Heart left ventricle (tissue), 13 donors: ENCODE measurements around the gene ID1.

ENCODE experiments used
- CTCF ChIP-seq, 12 donors: fragments of 200-600 bp; sonication (generic) in 4 of 12; IDR thresholded peaks; one replicate each; pipeline versions ENCODE4 v1.5.0 to v1.8.0; 2018 to 2022; ENCODE audit warnings: antibody characterized with exemption in 12 of 12, mild to moderate bottlenecking in 5 of 12
- POLR2A ChIP-seq, 2 donors: fragments of 450-650 bp; IDR thresholded peaks; one replicate each; pipeline ENCODE4 v1.6.1; 2017; ENCODE audit warnings: antibody characterized with exemption in 2 of 2, mild to moderate bottlenecking in 2 of 2, moderate library complexity in 2 of 2
- donor health status: ischemic (EF 13 %, LVEDD 7.1; RV severe dilation, severe dysfunction).
- donor health status: DM: no; HTN: yes; CAD: no.
- donor health status: DM: no; HTN: no; CAD: no.
- donor health status: ischemic (EF 25% LVEDD 6.9; RV normal size, moderate dysfunction).
- donor health status: ischemic (EF 25% LVEDD 5.7; RV mildly dilated, moderate dysfunction).
- donor health status: ischemic (EF 35%, LVEDD 5.7; RV mildly dilated, moderate dysfunction).
- donor health status: nonischemic (EF 11% LVEDD 7.7; RV severe dilation, severe dysfunction).
- donor health status: DM: yes; HTN: yes; CAD: no.
- donor health status: PGD.
- donor health status: ischemic (EF 29% LVEDD 5.4; RV normal size, mild dysfunction).
- donor health status: nonischemic (EF 23%, LVEDD 6.1; RV moderate dilation, normal function).

GRCh38 chr20:31638317-31638716, 33.2 kb downstream of the ID1 start:
- TF ChIP-seq CTCF (IDR thresholded peaks at IDR 0.05), result no peak
- TF ChIP-seq POLR2A (IDR thresholded peaks at IDR 0.05), result no peak
